Adrenal gland (tissue), 12 donors: Measurements from ENCODE around the gene PGM3. TPM values are rescaled to one million over a fixed set of nuclear protein-coding genes. Genes with fewer than 3 reads are reported as not detected.

ENCODE experiments used
- DNase-seq, 7 donors: peaks; one replicate each; pipeline ENCODE4 v3.0.0-alpha.2; 2019 to 2020
- H3K27ac ChIP-seq, 5 donors: fragments of 200-600 bp; sonication (generic) in 4 of 5; 1 replicate in 3 of 5; 2 replicates in 2 of 5; pipeline versions ENCODE4 v1.5.1 to v1.8.0; 2016 to 2020; ENCODE audit warnings: mild to moderate bottlenecking in 1 of 5
- H3K27me3 ChIP-seq: fragments of 200-600 bp; 2 replicates; pipeline ENCODE4 v1.8.0; 2021
- H3K36me3 ChIP-seq, 2 donors: fragments of 200-600 bp; replicated peaks in 1 of 2; 1 replicate in 1 of 2; 2 replicates in 1 of 2; pipeline versions ENCODE4 v1.5.1 to v1.8.0; 2018 to 2022
- H3K4me1 ChIP-seq, 2 donors: fragments of 200-600 bp; replicated peaks in 1 of 2; 1 replicate in 1 of 2; 2 replicates in 1 of 2; pipeline versions ENCODE4 v1.5.1 to v1.8.0; 2018 to 2021
- H3K4me3 ChIP-seq, 4 donors: fragments of 200-600 bp; sonication (generic) in 3 of 4; one replicate each; pipeline ENCODE4 v1.5.1; 2016 to 2018
- H3K9me3 ChIP-seq, 3 donors: fragments of 200-600 bp; sonication (generic) in 1 of 3; replicated peaks in 1 of 3; 1 replicate in 2 of 3; 2 replicates in 1 of 3; pipeline versions ENCODE4 v1.5.1 to v1.8.0; 2016 to 2021
- CTCF ChIP-seq, 6 experiments: fragments of 450-650 bp in 4 of 6; fragments of 200-600 bp in 2 of 6; sonication (generic) in 1 of 6; IDR thresholded peaks; 1 replicate in 5 of 6; 2 replicates in 1 of 6; pipeline versions ENCODE4 v1.5.1 to v1.8.0; 2016 to 2021; ENCODE audit warnings: antibody characterized with exemption in 6 of 6, mild to moderate bottlenecking in 2 of 6, moderate library complexity in 1 of 6
- POLR2A ChIP-seq, 2 donors: fragments of 450-650 bp; IDR thresholded peaks; one replicate each; pipeline ENCODE4 v1.6.1; 2017; ENCODE audit warnings: antibody characterized with exemption in 2 of 2, mild to moderate bottlenecking in 2 of 2, moderate library complexity in 1 of 2
- WGBS, 4 donors: extraction: QIAGEN DNeasy Blood & Tissue Kit in 2 of 4; methylation state at CpG; one replicate each; pipeline versions ENCODE4 v1.1.5 to v1.1.7; 2013 to 2017; 5-methylcytosine and 5-hydroxymethylcytosine counted together
- intact Hi-C, 2 donors: fragments of 100-400 bp; cut with DNase I; formaldehyde crosslinking; loops; one replicate each; pipeline versions ENCODE4 v1.14.1 to v1.15.0; 2022 to 2023
- polyA plus RNA-seq, 3 donors: library from polyadenylated mRNA; stranded (reverse); fragments of 200-250 nt in 2 of 3; fragments of 350-450 nt in 1 of 3; fragmentation: Illumina TruSeq in 1 of 3; extraction: RNeasy Lipid Tissue Mini Kit (QIAGEN cat#74804) in 1 of 3; gene quantifications; one replicate each; pipeline ENCODE4 v1.2.3, GENCODE V29; 2013 to 2014
- total RNA-seq, 9 donors: library from RNA; depleted of rRNA in 4 of 9; stranded (reverse); fragments of >200 nt in 4 of 9; fragments of 120-200 nt in 1 of 9; fragmentation: NEBNext Ultra II Directional in 1 of 9; extraction: Animal tissue kit (Norgen Biotek cat#: 25700) in 1 of 9; gene quantifications; one replicate each; pipeline versions ENCODE4 v1.1.0 to v1.2.4, GENCODE V29; 2013 to 2023
- donor health status: healthy with polysubstance abuse.
- donor health status: Bipolar disorder and iron deficiency.
- donor health status: DM: yes; HTN: yes; CAD: no.
- donor health status: DM: no; HTN: no; CAD: no.
- donor health status: DM: no; HTN: no; CAD: no.
- donor health status: DM: yes; HTN: yes; CAD: no.

The PGM3 gene
- total and polyA plus RNA-seq, 12 donors, result 14.7 to 124 (median 40.4) TPM

DNA sequence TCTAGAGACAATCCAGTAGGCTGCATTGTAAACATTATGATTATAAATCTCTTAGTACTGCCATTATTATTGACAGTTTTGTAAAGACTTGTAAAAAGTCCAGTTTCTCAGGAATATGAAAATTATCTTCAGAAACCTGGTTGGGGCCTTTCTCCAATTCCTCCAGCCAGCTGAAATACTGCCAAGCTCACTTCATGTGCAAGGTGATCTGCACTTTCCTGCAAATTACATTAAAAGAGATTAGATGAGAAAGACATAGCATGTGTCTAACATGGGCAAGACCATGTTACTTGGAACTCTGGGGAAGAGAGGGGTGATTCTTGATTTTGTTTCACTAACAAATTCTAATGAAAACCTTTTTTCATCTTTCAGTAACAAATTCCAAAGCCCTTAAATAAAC lies 24.0 kb downstream of the PGM3 start:
- no peak overlapping the region for H3K27ac ChIP-seq
- no peak overlapping the region for H3K4me3 ChIP-seq
- peaks cover 0 to 93% of the 10 kb centered on the region in 2 donors for H3K36me3 ChIP-seq
- H3K4me1 ChIP-seq, result no peaks in the 10 kb centered on the region
- no peak for DNase-seq
- no peaks in the 10 kb centered on the region for H3K27me3 ChIP-seq
- H3K9me3 ChIP-seq, result no peaks in the 10 kb centered on the region
- TF ChIP-seq POLR2A (IDR thresholded peaks at IDR 0.05) (no peak), CTCF (IDR thresholded peaks at IDR 0.05) (no peak)
- intact Hi-C loops, result no loop called here

DNA sequence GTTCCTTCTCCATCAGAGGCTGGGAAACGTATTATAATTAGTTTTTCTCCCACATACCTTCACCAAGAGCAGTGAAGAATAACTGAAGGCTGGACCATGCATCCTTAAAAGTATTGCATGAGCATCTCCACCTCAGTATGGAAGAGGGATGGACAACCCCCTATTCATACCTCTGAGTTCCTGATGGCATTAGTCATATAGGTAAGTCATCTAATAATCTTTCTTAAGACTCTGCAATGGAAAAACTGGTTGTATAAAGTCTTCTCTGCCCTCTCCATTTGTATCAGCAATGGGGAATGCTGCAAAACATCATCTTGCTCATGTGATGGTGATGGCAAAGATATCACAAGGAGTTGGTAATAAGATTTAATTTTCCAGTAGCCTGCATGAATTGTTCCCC lies 24.5 kb downstream of the PGM3 start:
- TF ChIP-seq CTCF (IDR thresholded peaks at IDR 0.05) (no peak), POLR2A (IDR thresholded peaks at IDR 0.05) (no peak)
- 79 to 96% (median 92%) methylated on average over 1 of the region's 1 CpG for WGBS, 4 donors
- intact Hi-C loops, result no loop called here
- Histone ChIP-seq H3K27ac (no peak overlapping the region), H3K4me3 (no peak overlapping the region), H3K36me3 (peaks cover 0 to 88% of the 10 kb centered on the region in 2 donors), H3K27me3 (no peaks in the 10 kb centered on the region), H3K9me3 (no peaks in the 10 kb centered on the region), H3K4me1 (no peaks in the 10 kb centered on the region)
- no peak for DNase-seq

- no peaks in the 10 kb centered on the region for H3K9me3 ChIP-seq
- no peaks in the 10 kb centered on the region for H3K27me3 ChIP-seq
- peaks cover 0 to 84% of the 10 kb centered on the region in 2 donors for H3K36me3 ChIP-seq
- no peak overlapping the region for H3K4me3 ChIP-seq
- no peak for TF ChIP-seq CTCF (IDR thresholded peaks at IDR 0.05)
- TF ChIP-seq POLR2A (IDR thresholded peaks at IDR 0.05), result no peak
- no peak overlapping the region for H3K27ac ChIP-seq
- no peaks in the 10 kb centered on the region for H3K4me1 ChIP-seq
- intact Hi-C loops, result no loop called here
- 95 to 96% (median 96%) methylated on average over 5 of the region's 5 CpGs for whole genome bisulfite sequencing, 4 donors
- no peak for DNase-seq
These were observed 25.3 kb downstream of the PGM3 start for GRCh38 chr6:83167726-83168278.

DNA sequence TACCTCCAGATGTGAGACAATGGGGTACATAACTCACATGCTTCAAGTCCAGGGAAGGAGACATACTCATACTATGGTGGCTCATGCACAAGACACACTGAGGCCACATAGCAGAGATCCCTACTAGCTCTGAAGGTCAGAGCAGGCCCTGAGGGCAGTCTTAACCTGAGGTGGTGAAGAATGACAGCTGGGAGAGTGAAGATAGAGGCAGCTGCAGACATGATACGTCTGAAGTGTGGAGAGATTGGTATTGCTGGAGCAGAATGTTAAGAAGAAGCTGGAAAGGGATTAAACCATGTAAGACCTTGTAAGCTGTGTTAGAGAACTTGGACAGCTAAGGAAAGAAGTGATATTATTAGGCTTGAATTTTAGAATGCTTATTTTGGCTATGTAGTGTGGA lies 32.9 kb downstream of the PGM3 start:
- WGBS, 4 donors, result 75 to 83% (median 79%) methylated on average over 1 of the region's 1 CpG
- no peak for DNase-seq
- intact Hi-C loops, result no loop called here
- Histone ChIP-seq H3K4me1 (peaks cover 0 to 13% of the 10 kb centered on the region in 2 donors), H3K4me3 (no peak overlapping the region), H3K27ac (no peak overlapping the region), H3K27me3 (no peaks in the 10 kb centered on the region), H3K9me3 (no peaks in the 10 kb centered on the region), H3K36me3 (peaks cover 0 to 29% of the 10 kb centered on the region in 2 donors)
- no peak for TF ChIP-seq CTCF (IDR thresholded peaks at IDR 0.05)
- TF ChIP-seq POLR2A (IDR thresholded peaks at IDR 0.05), result no peak
